Stimulated activated CD4-positive, alpha-beta T cell treated with anti-CD3 and anti-CD28 coated beads, Interleukin-1b, Interleukin-23, amount 100 ng/mL, for 4 hours (primary cell): ENCODE results near the gene DGKB.

Experiments
- DNase-seq, 2 donors: peaks; one replicate each; pipeline ENCODE4 v3.0.0-alpha.2; 2020; ENCODE audit warnings: low read depth in 2 of 2

Gene DGKB

GRCh38 chr7:14859267-14859666, 43.3 kb downstream of the DGKB start:
- no peak for DNase-seq

- DNase-seq = no peak
Measured at GRCh38 chr7:14858866-14859265, 43.7 kb downstream of the DGKB start.

GRCh38 chr7:14858410-14858809, 44.1 kb downstream of the DGKB start:
- DNase-seq = no peak

DNA sequence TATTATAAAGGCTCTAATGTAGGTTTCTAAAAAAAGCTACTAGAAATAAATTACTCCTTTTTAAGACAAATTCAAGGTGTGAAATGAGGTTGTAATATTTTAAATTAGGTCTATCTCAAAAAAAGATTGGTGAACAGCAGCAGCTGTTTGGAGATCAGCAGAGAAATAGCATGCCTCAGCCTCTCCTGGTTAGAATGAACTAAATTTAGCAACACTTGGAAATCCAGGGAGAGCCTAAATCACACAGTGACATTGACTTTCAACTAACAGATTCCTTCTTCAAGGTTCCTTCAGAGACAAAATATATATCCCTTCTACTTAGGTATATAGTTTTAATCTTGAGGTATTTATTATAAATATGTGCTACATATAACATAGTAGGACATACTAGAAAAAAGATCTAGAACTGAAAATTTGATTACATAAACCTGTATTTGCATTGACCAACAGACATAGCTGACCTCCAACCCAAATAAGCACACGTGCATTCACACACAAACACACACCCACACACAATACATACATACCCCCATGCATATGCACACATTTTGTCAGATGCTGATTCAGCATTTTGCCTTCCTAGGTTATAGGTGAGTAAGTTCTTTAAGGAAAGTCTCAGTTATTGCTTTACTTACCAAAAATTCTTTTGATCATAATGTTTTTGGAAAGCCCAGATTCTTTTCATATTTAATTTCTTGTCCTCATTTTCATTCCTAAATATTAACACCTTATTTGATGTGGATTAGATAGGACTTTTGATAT, 47.3 kb downstream of the DGKB start:
- DNase-seq = no peak

DNA sequence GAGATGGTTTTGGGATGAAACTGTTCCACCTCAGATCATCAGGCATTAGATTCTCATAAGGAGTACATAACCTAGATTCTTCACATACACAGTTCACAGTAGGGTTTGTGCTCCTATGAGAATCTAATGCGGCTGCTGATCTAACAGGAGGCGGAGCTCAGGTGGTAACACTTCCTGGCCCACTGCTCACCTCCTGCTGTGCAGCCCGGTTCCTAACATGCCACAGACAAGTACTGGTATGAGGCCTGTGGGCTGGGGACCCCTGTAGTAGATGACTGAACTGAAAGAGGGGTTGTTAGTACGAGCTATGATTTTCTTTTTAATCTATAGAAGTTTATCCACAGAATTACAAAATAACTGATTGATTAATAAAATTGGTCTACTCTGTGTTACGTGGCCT, 48.1 kb downstream of the DGKB start:
- no peak for DNase-seq

- no peak for DNase-seq
Measured at GRCh38 chr7:14851610-14852009, 50.9 kb downstream of the DGKB start.

DNA sequence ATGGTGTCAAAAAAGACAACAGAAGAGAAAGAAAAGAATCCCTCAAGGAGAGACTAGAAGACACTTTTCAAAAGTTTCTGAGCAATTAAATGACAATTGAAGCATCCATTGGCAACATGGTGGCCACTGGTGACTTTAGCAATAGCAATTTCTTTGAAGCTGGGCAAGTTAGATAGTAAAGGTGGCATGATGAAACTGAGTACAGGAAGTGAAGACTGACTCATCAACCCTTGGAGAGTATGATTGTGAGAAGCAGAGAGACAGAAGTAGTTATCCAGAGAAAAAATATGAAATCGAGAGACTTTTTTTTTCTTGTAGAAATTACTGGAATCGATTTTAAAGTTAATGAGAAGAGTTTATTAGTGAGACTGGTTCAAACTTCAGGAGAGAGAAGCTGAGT, 52.5 kb downstream of the DGKB start:
- no peak for DNase-seq

DNA sequence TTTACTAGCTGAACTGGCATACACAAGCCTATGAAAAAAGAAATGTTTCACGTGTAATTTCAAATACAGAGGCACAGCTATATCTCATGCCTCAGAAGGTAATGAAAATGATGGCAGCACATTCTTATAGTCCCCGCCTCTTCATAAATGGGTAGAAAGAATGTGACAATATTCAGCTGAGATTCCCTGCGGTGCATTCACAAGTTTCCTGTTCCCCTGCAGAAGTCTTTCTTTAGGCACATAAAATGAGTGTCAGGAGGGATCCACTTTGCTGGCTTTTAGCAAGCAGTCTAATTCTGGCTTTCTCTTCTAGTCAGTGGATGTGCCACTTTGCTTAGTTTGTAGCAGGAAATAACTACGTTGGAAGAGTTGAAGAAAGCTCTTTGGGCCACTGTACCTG, 56.1 kb downstream of the DGKB start:
- DNase-seq = no peak

GRCh38 chr7:14843755-14844154, 58.8 kb downstream of the DGKB start:
- DNase-seq = no peak

DNA sequence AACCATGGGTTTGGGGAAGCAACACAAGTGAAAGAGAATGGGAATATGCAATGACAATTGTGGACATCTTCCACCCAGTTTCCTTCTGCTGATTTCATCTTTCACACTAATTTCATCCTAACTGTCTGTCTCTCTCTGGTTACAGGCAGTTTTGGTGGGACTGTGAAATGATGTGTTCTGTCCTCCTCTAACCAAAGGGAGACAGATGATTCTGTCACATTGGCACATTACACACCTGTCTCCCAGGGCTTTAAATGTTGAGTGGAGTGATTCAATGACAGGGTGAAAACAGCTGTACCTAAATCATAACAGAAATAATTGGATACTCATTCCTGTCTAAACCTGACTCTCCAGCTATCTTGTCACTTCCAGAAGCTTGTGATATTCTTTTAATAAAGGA, 60.0 kb downstream of the DGKB start:
- no peak for DNase-seq

- no peak for DNase-seq
Measured at GRCh38 chr7:14841869-14842268, 60.7 kb downstream of the DGKB start.

- no peak for DNase-seq
Measured at GRCh38 chr7:14841086-14841485, 61.5 kb downstream of the DGKB start.

- DNase-seq = no peak
Measured at GRCh38 chr7:14839307-14839706, 63.2 kb downstream of the DGKB start.

DNA sequence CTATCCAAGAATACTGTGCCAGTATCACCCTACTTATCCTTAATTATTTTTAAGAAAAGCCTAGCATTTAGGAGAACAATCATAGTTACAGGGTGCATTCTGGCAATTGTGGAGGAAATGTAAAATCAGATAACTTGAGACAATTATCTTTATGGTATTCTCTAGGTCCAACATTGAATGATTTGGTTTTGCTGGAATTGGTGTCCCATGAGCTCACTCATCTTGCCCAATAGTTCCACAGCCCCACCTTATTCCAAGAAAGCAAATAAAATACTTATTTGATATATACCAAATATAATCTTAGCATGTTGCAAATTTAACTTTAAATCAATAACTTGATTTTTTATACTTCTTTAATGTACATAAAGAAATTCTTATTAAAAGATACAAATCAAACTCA, 65.3 kb downstream of the DGKB start:
- DNase-seq = no peak

GRCh38 chr7:14836571-14837189, 65.9 kb downstream of the DGKB start:
- DNase-seq = no peak

DNA sequence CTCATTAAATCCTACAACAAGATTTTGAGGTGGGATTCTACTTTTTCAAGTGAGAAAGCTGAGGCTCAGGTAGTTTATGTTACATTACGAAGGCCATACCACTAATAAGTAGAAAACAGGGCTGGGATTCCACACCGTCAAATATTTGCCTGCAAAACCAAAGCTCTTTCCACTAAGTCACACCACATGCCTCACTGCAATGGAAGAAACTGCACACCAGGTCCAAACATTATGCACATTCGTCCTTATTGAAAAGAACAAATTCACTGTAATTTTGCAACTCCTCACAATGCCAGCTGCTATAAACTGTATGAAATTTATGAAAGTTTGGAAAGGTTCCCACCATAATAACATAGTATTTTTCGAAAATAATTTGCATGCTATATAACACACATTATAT, 66.5 kb downstream of the DGKB start:
- DNase-seq = no peak

DNA sequence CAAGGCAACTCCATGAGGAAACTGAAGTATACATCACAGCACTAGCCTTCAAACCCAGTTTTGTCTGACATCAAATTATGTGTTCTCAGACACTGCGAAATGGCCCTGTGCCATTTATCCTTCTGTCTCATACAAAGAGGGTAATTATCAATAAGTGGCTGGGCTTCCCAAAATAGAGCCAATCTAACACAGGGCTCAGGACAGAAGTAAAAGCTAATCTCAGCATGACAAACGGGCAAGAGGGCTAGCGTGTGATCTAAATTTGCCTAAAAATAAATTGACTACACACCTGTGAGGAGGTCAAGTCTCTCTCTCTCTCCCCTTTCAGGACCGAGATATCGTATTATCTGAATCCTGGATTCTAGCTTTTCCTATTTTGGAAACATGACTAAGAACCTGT, 67.2 kb downstream of the DGKB start:
- DNase-seq = no peak

DNA sequence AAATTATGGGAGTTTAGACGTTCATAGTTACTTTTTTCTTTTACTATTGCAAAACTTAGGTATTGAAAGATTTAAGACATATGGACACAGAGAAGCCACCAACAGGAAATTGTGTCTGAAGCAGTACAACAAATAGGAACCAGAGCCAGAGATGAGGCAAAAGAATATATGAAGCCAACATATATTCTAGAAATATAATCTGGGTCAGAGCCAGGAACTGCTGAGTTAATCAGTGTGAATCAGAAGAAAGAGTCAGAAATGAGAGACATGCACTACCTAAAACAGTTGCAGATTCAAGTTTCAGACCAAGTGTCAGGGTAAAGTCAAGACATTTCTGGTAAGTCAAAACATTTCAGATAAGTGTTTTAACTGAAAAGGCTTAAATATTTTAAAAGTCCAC, 67.7 kb downstream of the DGKB start:
- DNase-seq = no peak

GRCh38 chr7:14834456-14834855, 68.1 kb downstream of the DGKB start:
- no peak for DNase-seq

GRCh38 chr7:14833707-14834106, 68.8 kb downstream of the DGKB start:
- no peak for DNase-seq

- DNase-seq = no peak
Measured at GRCh38 chr7:14828053-14828452, 74.5 kb downstream of the DGKB start.

- DNase-seq = no peak
Measured at GRCh38 chr7:14826426-14826825, 76.1 kb downstream of the DGKB start.

- DNase-seq = no peak
Measured at GRCh38 chr7:14825912-14826311, 76.6 kb downstream of the DGKB start.

GRCh38 chr7:14822481-14822854, 80.1 kb downstream of the DGKB start:
- no peak for DNase-seq
